WTC11 (cell line): ENCODE results near the gene FAM110C. TPM values are rescaled to one million over a fixed set of nuclear protein-coding genes. Genes with fewer than 3 reads are reported as not detected.

ENCODE experiments used
- ATAC-seq: fragments of 200-7000 bp; cut with Tn5 transposase; 2 replicates; pipeline ENCODE4 v1.10.0; 2021; ENCODE audit warnings: mild to moderate bottlenecking, moderate library complexity
- CTCF ChIA-PET: fragments of 300-600 bp; sonication (Branson Sonifier 250); formaldehyde crosslinking; loops from one replicate; lab custom pipeline; 2021; ENCODE audit warnings: antibody characterized with exemption; lab: Charles Lee
- POLR2A ChIA-PET: fragments of 350-600 bp; sonication (Branson Sonifier 250); formaldehyde crosslinking; loops from one replicate; lab custom pipeline; 2021; ENCODE audit warnings: antibody characterized with exemption; lab: Charles Lee
- DNase-seq: peaks from one replicate; pipeline ENCODE4 v3.0.0; 2021; ENCODE audit warnings: low spot score
- H3K27ac Mint-ChIP-seq: 2 replicates; pipeline ENCODE4 v1.8.0; 2021; ENCODE audit warnings: mixed read lengths
- H3K27me3 Mint-ChIP-seq: 2 replicates; pipeline ENCODE4 v1.8.0; 2021; ENCODE audit warnings: low read depth, mild to moderate bottlenecking, moderate library complexity, mixed read lengths
- H3K36me3 Mint-ChIP-seq: 2 replicates; pipeline ENCODE4 v1.8.0; 2021; ENCODE audit warnings: mixed read lengths
- H3K4me1 Mint-ChIP-seq: 2 replicates; pipeline ENCODE4 v1.8.0; 2022; ENCODE audit warnings: mixed read lengths
- H3K4me3 Mint-ChIP-seq: 2 replicates; pipeline ENCODE4 v1.8.0; 2021; ENCODE audit warnings: mild to moderate bottlenecking, moderate library complexity, mixed read lengths
- H3K9me3 Mint-ChIP-seq: 2 replicates; pipeline ENCODE4 v1.8.0; 2021; ENCODE audit warnings: mixed read lengths
- ETV6 ChIP-seq: sonication (generic); formaldehyde crosslinking; IDR thresholded peaks from 2 replicates; pipeline ENCODE4 v1.8.1; 2022; ENCODE audit warnings: mild to moderate bottlenecking, missing genetic modification reagents
- FOXK1 ChIP-seq: sonication (generic); formaldehyde crosslinking; IDR thresholded peaks from 2 replicates; pipeline ENCODE4 v1.8.0; 2022; ENCODE audit warnings: mild to moderate bottlenecking, moderate library complexity, missing genetic modification reagents
- GTF2I ChIP-seq: fragments of 250-450 bp; sonication (Bioruptor Pico); conservative IDR thresholded peaks from 2 replicates; pipeline ENCODE4 v1.4.0; 2021; ENCODE audit warnings: mild to moderate bottlenecking
- MXD4 ChIP-seq: fragments of 250-450 bp; sonication (Bioruptor Pico); IDR thresholded peaks from 2 replicates; pipeline ENCODE4 v1.8.0; 2021; ENCODE audit warnings: mild to moderate bottlenecking, moderate library complexity, borderline replicate concordance
- TP53 ChIP-seq: sonication (generic); formaldehyde crosslinking; IDR thresholded peaks from 2 replicates; pipeline ENCODE4 v1.8.1; 2023; ENCODE audit warnings: mild to moderate bottlenecking, missing genetic modification reagents
- ZBTB21 ChIP-seq: sonication (generic); formaldehyde crosslinking; IDR thresholded peaks from 2 replicates; pipeline ENCODE4 v1.8.1; 2023; ENCODE audit warnings: mild to moderate bottlenecking, missing genetic modification reagents, borderline replicate concordance
- ZNF121 ChIP-seq: sonication (generic); formaldehyde crosslinking; IDR thresholded peaks from 2 replicates; pipeline ENCODE4 v1.8.0; 2023; ENCODE audit warnings: missing genetic modification reagents
- ZNF317 ChIP-seq: sonication (generic); formaldehyde crosslinking; IDR thresholded peaks from 2 replicates; pipeline ENCODE4 v1.8.1; 2023; ENCODE audit warnings: low read depth, mild to moderate bottlenecking, moderate library complexity, missing genetic modification reagents, borderline replicate concordance
- total RNA-seq: library from RNA; stranded (reverse); gene quantifications from 3 replicates; pipeline ENCODE4 v1.2.3, GENCODE V29; 2021
- TF ChIP-seq, protein P1 (sequence below): fragments of 250-450 bp; sonication (Bioruptor Pico); conservative IDR thresholded peaks from 2 replicates; pipeline ENCODE4 v1.9.0; 2021; ENCODE audit warnings: mild to moderate bottlenecking
- TF ChIP-seq, protein P2 (sequence below): sonication (generic); formaldehyde crosslinking; IDR thresholded peaks from 2 replicates; pipeline ENCODE4 v1.8.1; 2022; ENCODE audit warnings: low read depth, missing genetic modification reagents, borderline replicate concordance
- TF ChIP-seq, protein P3 (sequence below): sonication (generic); formaldehyde crosslinking; IDR thresholded peaks from 2 replicates; pipeline ENCODE4 v1.8.1; 2023; ENCODE audit warnings: mild to moderate bottlenecking, missing genetic modification reagents, moderate library complexity
- TF ChIP-seq, protein P4 (sequence below): sonication (generic); formaldehyde crosslinking; IDR thresholded peaks from 2 replicates; pipeline ENCODE4 v1.8.1; 2023; ENCODE audit warnings: mild to moderate bottlenecking, missing genetic modification reagents, borderline replicate concordance
- TF ChIP-seq, protein P5 (sequence below): fragments of 250-450 bp; sonication (Bioruptor Pico); IDR thresholded peaks from 2 replicates; pipeline ENCODE4 v1.9.0; 2021; ENCODE audit warnings: moderate library complexity, mild to moderate bottlenecking, inconsistent platforms, borderline replicate concordance
- TF ChIP-seq, protein P6 (sequence below): sonication (generic); formaldehyde crosslinking; IDR thresholded peaks from 2 replicates; pipeline ENCODE4 v1.8.0; 2022; ENCODE audit warnings: mild to moderate bottlenecking, missing genetic modification reagents

Gene FAM110C
- total RNA-seq, 1 experiment from 2014 or later: 6.1 TPM

DNA sequence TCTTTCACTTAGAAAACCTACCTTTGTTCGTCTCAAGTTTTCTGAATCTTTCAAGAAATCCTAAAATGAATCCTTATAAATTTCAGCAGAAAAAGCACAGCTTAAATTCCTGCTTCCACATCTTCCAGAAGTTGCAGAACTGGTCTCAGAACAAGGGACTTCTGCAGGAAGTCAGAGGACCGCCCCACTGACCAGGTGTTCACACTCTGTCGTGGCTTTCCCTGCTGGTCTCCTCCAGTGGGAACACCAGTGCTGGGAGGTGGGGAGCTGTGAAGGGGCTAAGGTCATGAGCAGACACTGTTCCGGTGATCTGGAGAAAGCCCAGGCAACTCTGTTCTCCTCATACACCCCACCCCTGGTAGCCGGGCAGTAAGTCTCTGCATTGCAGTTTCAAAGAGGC lies 3.5 kb downstream of the FAM110C start (continued):
- TF ChIP-seq, protein P1, sequence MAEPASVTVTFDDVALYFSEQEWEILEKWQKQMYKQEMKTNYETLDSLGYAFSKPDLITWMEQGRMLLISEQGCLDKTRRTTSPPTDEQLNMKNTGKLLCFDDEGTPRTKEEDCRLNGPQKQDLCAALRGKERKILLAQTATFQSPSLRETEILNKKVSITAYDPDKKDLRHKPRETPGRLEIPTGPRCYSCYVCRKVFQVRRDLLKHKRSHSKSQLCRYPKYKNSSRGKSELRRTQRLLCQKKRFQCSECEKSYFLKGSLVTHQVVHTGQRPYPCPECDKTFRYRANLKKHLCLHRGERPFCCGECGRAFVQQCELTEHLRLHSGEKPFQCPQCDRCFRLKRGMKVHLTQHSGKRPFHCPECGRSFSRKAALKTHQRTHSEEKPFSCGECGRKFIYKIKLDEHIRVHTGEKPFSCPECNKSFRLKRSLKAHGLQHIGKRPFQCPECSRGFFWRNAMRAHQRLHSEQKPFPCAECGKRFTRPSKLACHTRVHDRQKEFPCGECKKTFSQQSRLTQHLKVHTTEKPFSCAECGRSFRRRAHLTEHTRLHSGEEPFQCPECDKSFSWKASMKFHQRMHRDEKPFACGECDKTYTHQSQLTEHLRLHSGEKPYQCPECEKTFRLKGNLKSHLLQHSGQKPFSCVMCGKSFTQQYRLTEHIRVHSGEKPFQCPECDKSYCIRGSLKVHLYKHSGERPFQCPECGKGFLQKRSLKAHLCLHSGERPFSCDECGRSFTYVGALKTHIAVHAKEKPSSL (CRISPR knock-in tag): no peak
- TF ChIP-seq, protein P2, sequence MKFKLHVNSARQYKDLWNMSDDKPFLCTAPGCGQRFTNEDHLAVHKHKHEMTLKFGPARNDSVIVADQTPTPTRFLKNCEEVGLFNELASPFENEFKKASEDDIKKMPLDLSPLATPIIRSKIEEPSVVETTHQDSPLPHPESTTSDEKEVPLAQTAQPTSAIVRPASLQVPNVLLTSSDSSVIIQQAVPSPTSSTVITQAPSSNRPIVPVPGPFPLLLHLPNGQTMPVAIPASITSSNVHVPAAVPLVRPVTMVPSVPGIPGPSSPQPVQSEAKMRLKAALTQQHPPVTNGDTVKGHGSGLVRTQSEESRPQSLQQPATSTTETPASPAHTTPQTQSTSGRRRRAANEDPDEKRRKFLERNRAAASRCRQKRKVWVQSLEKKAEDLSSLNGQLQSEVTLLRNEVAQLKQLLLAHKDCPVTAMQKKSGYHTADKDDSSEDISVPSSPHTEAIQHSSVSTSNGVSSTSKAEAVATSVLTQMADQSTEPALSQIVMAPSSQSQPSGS (CRISPR knock-in tag): no peak
- TF ChIP-seq ZNF317 (CRISPR knock-in tag): no peak
- TF ChIP-seq FOXK1 (CRISPR knock-in tag): no peak
- no peak for TF ChIP-seq MXD4 (CRISPR knock-in tag)
- TF ChIP-seq GTF2I (CRISPR knock-in tag): no peak
- TF ChIP-seq, protein P3, sequence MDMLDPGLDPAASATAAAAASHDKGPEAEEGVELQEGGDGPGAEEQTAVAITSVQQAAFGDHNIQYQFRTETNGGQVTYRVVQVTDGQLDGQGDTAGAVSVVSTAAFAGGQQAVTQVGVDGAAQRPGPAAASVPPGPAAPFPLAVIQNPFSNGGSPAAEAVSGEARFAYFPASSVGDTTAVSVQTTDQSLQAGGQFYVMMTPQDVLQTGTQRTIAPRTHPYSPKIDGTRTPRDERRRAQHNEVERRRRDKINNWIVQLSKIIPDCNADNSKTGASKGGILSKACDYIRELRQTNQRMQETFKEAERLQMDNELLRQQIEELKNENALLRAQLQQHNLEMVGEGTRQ (CRISPR knock-in tag): no peak
- TF ChIP-seq, protein P4, sequence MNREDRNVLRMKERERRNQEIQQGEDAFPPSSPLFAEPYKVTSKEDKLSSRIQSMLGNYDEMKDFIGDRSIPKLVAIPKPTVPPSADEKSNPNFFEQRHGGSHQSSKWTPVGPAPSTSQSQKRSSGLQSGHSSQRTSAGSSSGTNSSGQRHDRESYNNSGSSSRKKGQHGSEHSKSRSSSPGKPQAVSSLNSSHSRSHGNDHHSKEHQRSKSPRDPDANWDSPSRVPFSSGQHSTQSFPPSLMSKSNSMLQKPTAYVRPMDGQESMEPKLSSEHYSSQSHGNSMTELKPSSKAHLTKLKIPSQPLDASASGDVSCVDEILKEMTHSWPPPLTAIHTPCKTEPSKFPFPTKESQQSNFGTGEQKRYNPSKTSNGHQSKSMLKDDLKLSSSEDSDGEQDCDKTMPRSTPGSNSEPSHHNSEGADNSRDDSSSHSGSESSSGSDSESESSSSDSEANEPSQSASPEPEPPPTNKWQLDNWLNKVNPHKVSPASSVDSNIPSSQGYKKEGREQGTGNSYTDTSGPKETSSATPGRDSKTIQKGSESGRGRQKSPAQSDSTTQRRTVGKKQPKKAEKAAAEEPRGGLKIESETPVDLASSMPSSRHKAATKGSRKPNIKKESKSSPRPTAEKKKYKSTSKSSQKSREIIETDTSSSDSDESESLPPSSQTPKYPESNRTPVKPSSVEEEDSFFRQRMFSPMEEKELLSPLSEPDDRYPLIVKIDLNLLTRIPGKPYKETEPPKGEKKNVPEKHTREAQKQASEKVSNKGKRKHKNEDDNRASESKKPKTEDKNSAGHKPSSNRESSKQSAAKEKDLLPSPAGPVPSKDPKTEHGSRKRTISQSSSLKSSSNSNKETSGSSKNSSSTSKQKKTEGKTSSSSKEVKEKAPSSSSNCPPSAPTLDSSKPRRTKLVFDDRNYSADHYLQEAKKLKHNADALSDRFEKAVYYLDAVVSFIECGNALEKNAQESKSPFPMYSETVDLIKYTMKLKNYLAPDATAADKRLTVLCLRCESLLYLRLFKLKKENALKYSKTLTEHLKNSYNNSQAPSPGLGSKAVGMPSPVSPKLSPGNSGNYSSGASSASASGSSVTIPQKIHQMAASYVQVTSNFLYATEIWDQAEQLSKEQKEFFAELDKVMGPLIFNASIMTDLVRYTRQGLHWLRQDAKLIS (CRISPR knock-in tag): no peak
- TF ChIP-seq, all 79 proteins: peak for 0

DNA sequence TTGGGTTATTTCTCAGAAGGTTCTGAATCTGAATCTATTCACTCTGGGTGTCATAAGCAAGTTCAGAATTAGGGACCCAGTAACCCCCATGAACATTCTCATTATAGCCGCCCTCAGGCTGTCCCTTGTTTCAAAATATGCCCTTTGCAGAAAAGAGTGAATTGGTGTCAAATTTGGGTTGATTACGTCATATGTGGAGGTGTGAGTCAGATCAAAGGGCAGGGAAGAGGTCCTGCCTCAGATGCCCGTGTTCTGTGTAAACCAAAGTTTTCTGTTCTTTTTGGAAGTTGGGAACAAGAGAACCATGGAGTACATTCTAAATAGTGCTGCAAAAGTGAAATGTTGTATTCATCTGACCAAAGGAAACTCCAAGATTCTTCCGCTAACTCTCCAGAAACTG lies 5.8 kb downstream of the FAM110C start:
- POLR2A ChIA-PET: no interaction called here
- peaks cover 33% of the 10 kb centered on the region for H3K36me3 Mint-ChIP-seq
- peaks cover 23% of the 10 kb centered on the region for H3K27me3 Mint-ChIP-seq
- no peak overlapping the region for H3K4me3 Mint-ChIP-seq
- ATAC-seq (no peak), DNase-seq (no peak)
- TF ChIP-seq, protein P5, sequence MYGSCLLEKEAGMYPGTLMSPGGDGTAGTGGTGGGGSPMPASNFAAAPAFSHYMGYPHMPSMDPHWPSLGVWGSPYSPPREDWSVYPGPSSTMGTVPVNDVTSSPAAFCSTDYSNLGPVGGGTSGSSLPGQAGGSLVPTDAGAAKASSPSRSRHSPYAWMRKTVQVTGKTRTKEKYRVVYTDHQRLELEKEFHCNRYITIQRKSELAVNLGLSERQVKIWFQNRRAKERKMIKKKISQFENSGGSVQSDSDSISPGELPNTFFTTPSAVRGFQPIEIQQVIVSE: no peak
- TF ChIP-seq TP53: no peak
- TF ChIP-seq ZNF121: no peak
- TF ChIP-seq ETV6: no peak
- TF ChIP-seq, protein P6, sequence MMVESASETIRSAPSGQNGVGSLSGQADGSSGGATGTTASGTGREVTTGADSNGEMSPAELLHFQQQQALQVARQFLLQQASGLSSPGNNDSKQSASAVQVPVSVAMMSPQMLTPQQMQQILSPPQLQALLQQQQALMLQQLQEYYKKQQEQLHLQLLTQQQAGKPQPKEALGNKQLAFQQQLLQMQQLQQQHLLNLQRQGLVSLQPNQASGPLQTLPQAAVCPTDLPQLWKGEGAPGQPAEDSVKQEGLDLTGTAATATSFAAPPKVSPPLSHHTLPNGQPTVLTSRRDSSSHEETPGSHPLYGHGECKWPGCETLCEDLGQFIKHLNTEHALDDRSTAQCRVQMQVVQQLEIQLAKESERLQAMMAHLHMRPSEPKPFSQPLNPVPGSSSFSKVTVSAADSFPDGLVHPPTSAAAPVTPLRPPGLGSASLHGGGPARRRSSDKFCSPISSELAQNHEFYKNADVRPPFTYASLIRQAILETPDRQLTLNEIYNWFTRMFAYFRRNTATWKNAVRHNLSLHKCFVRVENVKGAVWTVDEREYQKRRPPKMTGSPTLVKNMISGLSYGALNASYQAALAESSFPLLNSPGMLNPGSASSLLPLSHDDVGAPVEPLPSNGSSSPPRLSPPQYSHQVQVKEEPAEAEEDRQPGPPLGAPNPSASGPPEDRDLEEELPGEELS (CRISPR knock-in tag): no peak
- TF ChIP-seq ZBTB21 (CRISPR knock-in tag): no peak
- H3K9me3 Mint-ChIP-seq: no peaks in the 10 kb centered on the region
- CTCF ChIA-PET: no interaction called here
- H3K27ac Mint-ChIP-seq: no peak overlapping the region
- peaks cover 33% of the 10 kb centered on the region for H3K4me1 Mint-ChIP-seq
